GM21526 (cell line): Measurements from ENCODE around the gene PWWP2B.

Source experiments
- ATAC-seq: cut with Tn5 transposase; IDR thresholded peaks from one replicate; pipeline ENCODE4 v1.9.1; 2021; ENCODE audit warnings: moderate library complexity; ENCODE audit not compliant: unreplicated experiment, low FRiP score

The PWWP2B gene

GRCh38 chr10:132465193-132465888, 68.3 kb downstream of the PWWP2B start:
- no peak for ATAC-seq

- no peak for ATAC-seq
These were observed 69.0 kb downstream of the PWWP2B start for GRCh38 chr10:132465889-132466519.

- ATAC-seq: no peak
These were observed 69.8 kb downstream of the PWWP2B start for GRCh38 chr10:132466520-132467463.
